DOHH2 (cell line): Measurements from ENCODE around the gene KCNAB1.

Experiments used
- CTCF ChIP-seq: fragments of 200-600 bp; sonication (generic); IDR thresholded peaks from one replicate; pipeline ENCODE4 v1.5.1; 2014; ENCODE audit warnings: antibody characterized with exemption, mild to moderate bottlenecking, low read depth, low read length; ENCODE audit not compliant: poor library complexity, severe bottlenecking
- EZH2phosphoT487 ChIP-seq: fragments of 200-600 bp; sonication (generic); IDR thresholded peaks from 2 replicates; pipeline ENCODE4 v1.6.1; 2017; ENCODE audit warnings: borderline replicate concordance, mild to moderate bottlenecking, antibody characterized with exemption, low read length, moderate library complexity, mixed read lengths

GRCh38 chr3:156456771-156457224, 336.4 kb downstream of the KCNAB1 start:
- no peak for TF ChIP-seq CTCF
- TF ChIP-seq EZH2phosphoT487, result no peak
